Mesenchymal stem cell (in vitro differentiated cells and primary cell): ENCODE data around the gene CAMK1D.

Source experiments
- DNase-seq: peaks from one replicate; pipeline ENCODE4 v3.0.0-alpha.2; 2013
- H2AFZ ChIP-seq: one replicate; pipeline ENCODE4 v1.6.1; 2013; ENCODE audit warnings: low read depth, mild to moderate bottlenecking, control low read depth, inconsistent platforms, low read length, moderate library complexity
- H2AK5ac ChIP-seq: 2 replicates; pipeline ENCODE4 v1.6.1; 2013; ENCODE audit warnings: low read length, moderate library complexity, mild to moderate bottlenecking, inconsistent platforms; ENCODE audit not compliant: severe bottlenecking
- H2BK120ac ChIP-seq: one replicate; pipeline ENCODE4 v1.6.1; 2013; ENCODE audit warnings: low read depth, mild to moderate bottlenecking, inconsistent platforms, low read length, moderate library complexity
- H2BK12ac ChIP-seq, 2 experiments: one replicate each; pipeline ENCODE4 v1.6.1; 2013; ENCODE audit warnings: inconsistent platforms in 2 of 2, low read length in 2 of 2, mild to moderate bottlenecking in 2 of 2, moderate library complexity in 2 of 2, control low read depth in 1 of 2
- H2BK15ac ChIP-seq: one replicate; pipeline ENCODE4 v1.6.1; 2013; ENCODE audit warnings: mild to moderate bottlenecking, low read depth, inconsistent platforms; ENCODE audit not compliant: poor library complexity, severe bottlenecking
- H2BK5ac ChIP-seq: 2 replicates; pipeline ENCODE4 v1.6.1; 2013; ENCODE audit warnings: low read depth, mild to moderate bottlenecking, low read length, control low read depth, inconsistent platforms; ENCODE audit not compliant: poor library complexity, severe bottlenecking
- H3K14ac ChIP-seq, 2 experiments: one replicate each; pipeline ENCODE4 v1.6.1; 2013; ENCODE audit warnings: inconsistent platforms in 2 of 2, low read length in 2 of 2, control low read depth in 1 of 2, mild to moderate bottlenecking in 1 of 2, moderate library complexity in 1 of 2
- H3K18ac ChIP-seq, 2 experiments: one replicate each; pipeline ENCODE4 v1.6.1; 2013; ENCODE audit warnings: inconsistent platforms in 2 of 2, low read length in 2 of 2, control low read depth in 1 of 2, low read depth in 1 of 2, mild to moderate bottlenecking in 1 of 2
- H3K23ac ChIP-seq, 2 experiments: one replicate each; pipeline ENCODE4 v1.6.1; 2013; ENCODE audit warnings: inconsistent platforms in 2 of 2, low read length in 2 of 2, mild to moderate bottlenecking in 2 of 2, moderate library complexity in 2 of 2, control low read depth in 1 of 2
- H3K27ac ChIP-seq: 2 replicates; pipeline ENCODE4 v1.5.1; 2013; ENCODE audit warnings: mild to moderate bottlenecking, moderate library complexity, low read length, control low read depth, inconsistent platforms; ENCODE audit not compliant: poor library complexity, severe bottlenecking
- H3K27me3 ChIP-seq, 2 experiments: 2 replicates each; pipeline versions ENCODE4 v1.6.1 to v1.7.0; 2013; ENCODE audit warnings: low read length in 2 of 2, mild to moderate bottlenecking in 2 of 2, moderate library complexity in 2 of 2, control low read depth in 1 of 2, inconsistent platforms in 1 of 2; ENCODE audit not compliant: control insufficient read depth in 1 of 2, insufficient read depth in 1 of 2
- H3K36me3 ChIP-seq, 2 experiments: 2 replicates each; pipeline versions ENCODE4 v1.6.1 to v1.7.0; 2013; ENCODE audit warnings: low read length in 2 of 2, control low read depth in 1 of 2, inconsistent platforms in 1 of 2, low read depth in 1 of 2, mild to moderate bottlenecking in 1 of 2; ENCODE audit not compliant: insufficient read depth in 2 of 2, control insufficient read depth in 1 of 2
- H3K4ac ChIP-seq, 2 experiments: one replicate each; pipeline ENCODE4 v1.6.1; 2013; ENCODE audit warnings: inconsistent platforms in 2 of 2, low read length in 2 of 2, mild to moderate bottlenecking in 2 of 2, moderate library complexity in 2 of 2, control low read depth in 1 of 2, low read depth in 1 of 2
- H3K4me1 ChIP-seq: 2 replicates; pipeline ENCODE4 v1.6.1; 2013; ENCODE audit warnings: low read depth, low read length, control low read depth; ENCODE audit not compliant: control insufficient read depth, insufficient read depth
- H3K4me2 ChIP-seq: 2 replicates; pipeline ENCODE4 v1.6.1; 2013; ENCODE audit warnings: low read length, mild to moderate bottlenecking, inconsistent platforms; ENCODE audit not compliant: poor library complexity, severe bottlenecking
- H3K4me3 ChIP-seq, 2 experiments: 2 replicates each; pipeline versions ENCODE4 v1.5.1 to v1.7.0; 2013; ENCODE audit warnings: low read length in 2 of 2, mild to moderate bottlenecking in 2 of 2, control low read depth in 1 of 2, low read depth in 1 of 2; ENCODE audit not compliant: insufficient read depth in 1 of 2
- H3K79me1 ChIP-seq: replicated peaks from 2 replicates; pipeline ENCODE4 v1.6.1; 2013; ENCODE audit warnings: mild to moderate bottlenecking, control low read depth, low read length, inconsistent platforms; ENCODE audit not compliant: poor library complexity, severe bottlenecking
- H3K9ac ChIP-seq: 2 replicates; pipeline ENCODE4 v1.7.0; 2013; ENCODE audit warnings: mild to moderate bottlenecking, low read length, moderate library complexity
- H3K9me3 ChIP-seq: 2 replicates; pipeline ENCODE4 v1.7.0; 2013; ENCODE audit warnings: mild to moderate bottlenecking, low read length; ENCODE audit not compliant: control insufficient read depth
- H4K8ac ChIP-seq: one replicate; pipeline ENCODE4 v1.6.1; 2013; ENCODE audit warnings: inconsistent platforms, mild to moderate bottlenecking, low read length, moderate library complexity
- H4K91ac ChIP-seq: one replicate; pipeline ENCODE4 v1.6.1; 2013; ENCODE audit warnings: mild to moderate bottlenecking, low read length, inconsistent platforms
- WGBS: methylation state at CpG from one replicate; pipeline ENCODE4 v1.1.7; 2013; ENCODE audit warnings: mixed read lengths; 5-methylcytosine and 5-hydroxymethylcytosine counted together

Gene CAMK1D

GRCh38 chr10:12512332-12513002 is 163.1 kb downstream of the CAMK1D start:
- Histone ChIP-seq H3K23ac (no peak overlapping the region), H3K4ac (no peak overlapping the region), H3K14ac (no peak overlapping the region), H3K9me3 (no peaks in the 10 kb centered on the region), H3K18ac (no peak overlapping the region), H3K4me2 (no peak overlapping the region), H3K79me1 (peaks cover 39% of the 10 kb centered on the region), H2AFZ (no peak overlapping the region), H2BK120ac (no peak overlapping the region), H2BK12ac (no peak overlapping the region), H4K91ac (no peak overlapping the region), H3K36me3 (no peaks in the 10 kb centered on the region), H3K27ac (no peak overlapping the region), H4K8ac (no peak overlapping the region), H3K9ac (no peak overlapping the region), H2AK5ac (peak overlapping the region; percentile 64), H3K27me3 (no peaks in the 10 kb centered on the region), H2BK15ac (no peak overlapping the region), H2BK5ac (no peak overlapping the region), H3K4me1 (peaks cover 11% of the 10 kb centered on the region), H3K4me3 (no peak overlapping the region)
- DNase-seq = no peak
- 90% methylated on average over 16 of the region's 18 CpGs for WGBS

- H3K36me3 ChIP-seq = no peaks in the 10 kb centered on the region
- H3K79me1 ChIP-seq = peaks cover 34% of the 10 kb centered on the region
- no peaks in the 10 kb centered on the region for H3K9me3 ChIP-seq
- H3K23ac ChIP-seq = no peak overlapping the region
- peak overlapping the region; percentile 64 for H2AK5ac ChIP-seq
- no peak overlapping the region for H4K8ac ChIP-seq
- H2BK5ac ChIP-seq = no peak overlapping the region
- H3K4me1 ChIP-seq = peaks cover 11% of the 10 kb centered on the region
- no peak overlapping the region for H3K27ac ChIP-seq
- H3K27me3 ChIP-seq = no peaks in the 10 kb centered on the region
- H3K9ac ChIP-seq = no peak overlapping the region
- H4K91ac ChIP-seq = no peak overlapping the region
- no peak overlapping the region for H2BK15ac ChIP-seq
- H3K18ac ChIP-seq = no peak overlapping the region
- 91% methylated on average over 5 of the region's 5 CpGs for WGBS
- H3K4me2 ChIP-seq = no peak overlapping the region
- no peak overlapping the region for H3K4ac ChIP-seq
- no peak overlapping the region for H3K4me3 ChIP-seq
- H2AFZ ChIP-seq = no peak overlapping the region
- no peak for DNase-seq
- H3K14ac ChIP-seq = no peak overlapping the region
- no peak overlapping the region for H2BK120ac ChIP-seq
- H2BK12ac ChIP-seq = no peak overlapping the region
Measured at GRCh38 chr10:12513003-12513365, 163.6 kb downstream of the CAMK1D start.

GRCh38 chr10:12513775-12514673 is 164.7 kb downstream of the CAMK1D start:
- H4K8ac ChIP-seq = no peak overlapping the region
- no peaks in the 10 kb centered on the region for H3K27me3 ChIP-seq
- no peaks in the 10 kb centered on the region for H3K36me3 ChIP-seq
- no peak overlapping the region for H2BK120ac ChIP-seq
- H3K4me3 ChIP-seq = no peak overlapping the region
- H3K14ac ChIP-seq = no peak overlapping the region
- no peak overlapping the region for H3K9ac ChIP-seq
- no peak overlapping the region for H2BK12ac ChIP-seq
- H3K18ac ChIP-seq = no peak overlapping the region
- no peak overlapping the region for H4K91ac ChIP-seq
- peaks cover 25% of the 10 kb centered on the region for H3K79me1 ChIP-seq
- no peak overlapping the region for H2BK5ac ChIP-seq
- no peaks in the 10 kb centered on the region for H3K9me3 ChIP-seq
- H3K4me2 ChIP-seq = no peak overlapping the region
- WGBS = 83% methylated on average over 9 of the region's 10 CpGs
- no peak overlapping the region for H3K4ac ChIP-seq
- no peak overlapping the region for H3K27ac ChIP-seq
- peak; percentile 17 for DNase-seq
- H2BK15ac ChIP-seq = no peak overlapping the region
- H2AK5ac ChIP-seq = no peak overlapping the region
- H3K4me1 ChIP-seq = peaks cover 11% of the 10 kb centered on the region
- no peak overlapping the region for H2AFZ ChIP-seq
- H3K23ac ChIP-seq = no peak overlapping the region

- Histone ChIP-seq H3K4me3 (no peak overlapping the region), H3K36me3 (no peaks in the 10 kb centered on the region), H3K14ac (no peak overlapping the region), H3K23ac (no peak overlapping the region), H2BK120ac (no peak overlapping the region), H3K79me1 (peaks cover 9% of the 10 kb centered on the region), H3K9me3 (no peaks in the 10 kb centered on the region), H2AK5ac (no peak overlapping the region), H3K18ac (no peak overlapping the region), H3K27ac (no peak overlapping the region), H3K27me3 (no peaks in the 10 kb centered on the region), H2BK12ac (no peak overlapping the region), H3K4me1 (peaks cover 4% of the 10 kb centered on the region), H2BK5ac (no peak overlapping the region), H2BK15ac (no peak overlapping the region), H3K9ac (no peak overlapping the region), H3K4ac (no peak overlapping the region), H3K4me2 (no peak overlapping the region), H2AFZ (no peak overlapping the region), H4K8ac (no peak overlapping the region), H4K91ac (no peak overlapping the region)
- WGBS = no CpG with 5 or more reads among the region's 1 CpG
- no peak for DNase-seq
Measured at GRCh38 chr10:12518024-12518423, 168.7 kb downstream of the CAMK1D start.
